GM19035 (cell line): Measurements from ENCODE around the gene S100A14.
"Not testable (repeated sequence)": the region's sequence is repeated elsewhere in the genome, so short reads cannot be mapped to it uniquely, and the experiment has no call there.

Experiments used
- ATAC-seq: cut with Tn5 transposase; IDR thresholded peaks from one replicate; pipeline ENCODE4 v1.9.1; 2021; ENCODE audit not compliant: unreplicated experiment

The S100A14 gene

GRCh38 chr1:153588482-153588881 is 27.6 kb downstream of the S100A14 start:
- no peak for ATAC-seq

DNA sequence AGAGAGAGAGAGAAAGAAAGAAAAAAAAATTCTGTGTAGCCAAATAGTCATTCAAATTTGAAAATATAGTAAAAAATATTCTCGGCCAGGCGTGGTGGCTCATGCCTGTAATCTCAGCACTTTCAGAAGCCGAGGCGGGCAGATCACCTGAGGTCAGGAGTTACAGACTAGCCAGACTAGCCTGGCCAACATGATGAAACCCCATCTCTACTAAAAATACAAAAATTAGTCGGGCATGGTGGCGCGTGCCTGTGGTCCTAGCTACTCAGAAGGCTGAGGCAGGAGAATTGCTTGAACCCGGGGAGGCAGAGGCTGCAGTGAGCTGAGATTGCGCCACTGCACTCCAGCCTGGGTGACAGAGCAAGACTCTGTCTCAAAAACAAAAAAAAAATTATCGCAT is 28.1 kb downstream of the S100A14 start:
- not testable (repeated sequence) for ATAC-seq

GRCh38 chr1:153587314-153587713 is 28.8 kb downstream of the S100A14 start:
- ATAC-seq = no peak

- ATAC-seq = no peak
Observed at GRCh38 chr1:153586347-153586746, 29.8 kb downstream of the S100A14 start.

- ATAC-seq = no peak
Observed at GRCh38 chr1:153585006-153585405, 31.1 kb downstream of the S100A14 start.

- no peak for ATAC-seq
Observed at GRCh38 chr1:153583976-153584375, 32.1 kb downstream of the S100A14 start.

DNA sequence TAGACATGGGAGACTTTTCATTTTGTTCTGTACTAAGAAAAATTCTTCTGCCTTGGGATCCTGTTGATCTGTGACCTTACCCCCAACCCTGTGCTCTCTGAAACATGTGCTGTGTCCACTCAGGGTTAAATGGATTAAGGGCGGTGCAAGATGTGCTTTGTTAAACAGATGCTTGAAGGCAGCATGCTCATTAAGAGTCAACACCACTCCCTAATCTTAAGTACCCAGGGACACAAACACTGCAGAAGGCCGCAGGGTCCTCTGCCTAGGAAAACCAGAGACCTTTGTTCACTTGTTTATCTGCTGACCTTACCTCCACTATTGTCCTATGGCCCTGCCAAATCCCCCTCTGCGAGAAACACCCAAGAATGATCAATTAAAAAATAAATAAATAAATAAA is 32.6 kb downstream of the S100A14 start:
- ATAC-seq = not testable (repeated sequence)

GRCh38 chr1:153582836-153583235 is 33.3 kb downstream of the S100A14 start:
- ATAC-seq = not testable (repeated sequence)

DNA sequence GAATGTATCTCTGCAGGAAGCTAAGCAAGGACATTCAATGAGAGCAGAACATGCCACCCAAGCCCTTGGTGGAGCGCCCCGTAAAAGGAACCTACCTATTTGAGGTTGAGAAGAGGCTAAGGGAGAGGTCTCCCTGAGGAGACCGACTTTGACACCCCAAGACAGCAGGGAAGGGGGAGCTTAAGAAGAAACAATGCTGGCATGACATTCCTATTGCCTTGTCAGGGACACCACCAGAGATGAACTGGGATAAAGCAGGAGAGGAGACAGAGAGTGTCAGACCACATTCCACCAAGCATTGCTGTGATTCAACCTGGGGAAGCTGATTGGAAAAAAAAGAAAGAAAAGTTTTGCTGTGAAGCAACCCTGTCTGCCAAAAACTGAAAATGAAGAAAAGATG is 37.2 kb downstream of the S100A14 start:
- no peak for ATAC-seq

- ATAC-seq = no peak
Observed at GRCh38 chr1:153578490-153578889, 37.6 kb downstream of the S100A14 start.

DNA sequence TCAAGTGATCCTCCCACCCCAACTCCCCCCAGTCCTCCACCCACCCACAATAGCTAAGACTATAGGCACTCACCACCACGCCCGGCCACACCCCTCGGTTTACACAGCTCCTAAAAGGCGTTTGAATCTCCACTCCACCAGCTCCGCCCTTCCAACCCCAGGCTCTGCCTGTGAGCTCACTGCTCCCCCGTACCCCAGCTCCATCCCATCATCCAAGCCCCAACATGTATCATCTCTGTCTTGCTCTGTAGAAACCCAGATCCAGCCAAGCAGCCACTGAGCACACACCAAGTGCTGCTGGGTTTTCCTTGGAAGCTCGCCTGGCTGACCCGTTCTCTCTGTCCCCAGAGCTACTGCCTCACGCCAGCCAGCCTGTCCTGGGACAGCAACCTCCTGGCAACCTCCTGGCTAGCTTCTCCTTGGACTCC is 38.5 kb downstream of the S100A14 start:
- ATAC-seq = no peak

DNA sequence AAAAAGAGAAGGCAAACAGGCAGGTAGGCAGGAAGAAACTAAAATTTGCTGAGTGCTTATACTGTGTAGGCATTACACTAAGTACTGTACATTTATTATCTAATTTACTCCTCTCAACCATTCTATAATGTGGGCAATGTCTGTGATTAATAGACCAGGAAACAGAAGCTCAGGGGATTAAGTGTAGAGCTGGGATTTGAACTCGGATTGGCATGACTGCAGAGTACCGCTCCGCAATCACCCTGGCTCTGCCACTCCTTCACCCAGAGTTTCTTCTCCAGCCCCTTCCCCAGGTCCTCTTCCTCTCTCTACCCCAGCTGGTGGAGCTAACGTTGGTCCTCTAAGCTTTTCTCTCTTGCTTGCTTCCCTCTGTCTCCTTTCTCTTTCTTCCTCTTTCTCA is 39.0 kb downstream of the S100A14 start:
- no peak for ATAC-seq

DNA sequence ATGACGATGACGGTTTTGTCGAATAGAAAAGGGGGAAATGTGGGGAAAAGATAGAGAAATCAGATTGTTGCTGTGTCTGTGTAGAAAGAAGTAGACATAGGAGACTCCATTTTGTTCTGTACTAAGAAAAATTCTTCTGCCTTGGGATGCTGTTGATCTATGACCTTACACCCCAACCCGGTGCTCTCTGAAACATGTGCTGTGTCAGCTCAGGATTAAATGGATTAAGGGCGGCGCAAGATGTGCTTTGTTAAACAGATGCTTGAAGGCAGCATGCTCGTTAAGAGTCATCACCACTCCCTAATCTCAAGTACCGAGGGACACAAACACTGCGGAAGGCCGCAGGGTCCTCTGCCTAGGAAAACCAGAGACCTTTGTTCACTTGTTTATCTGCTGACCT is 40.6 kb downstream of the S100A14 start:
- not testable (repeated sequence) for ATAC-seq

DNA sequence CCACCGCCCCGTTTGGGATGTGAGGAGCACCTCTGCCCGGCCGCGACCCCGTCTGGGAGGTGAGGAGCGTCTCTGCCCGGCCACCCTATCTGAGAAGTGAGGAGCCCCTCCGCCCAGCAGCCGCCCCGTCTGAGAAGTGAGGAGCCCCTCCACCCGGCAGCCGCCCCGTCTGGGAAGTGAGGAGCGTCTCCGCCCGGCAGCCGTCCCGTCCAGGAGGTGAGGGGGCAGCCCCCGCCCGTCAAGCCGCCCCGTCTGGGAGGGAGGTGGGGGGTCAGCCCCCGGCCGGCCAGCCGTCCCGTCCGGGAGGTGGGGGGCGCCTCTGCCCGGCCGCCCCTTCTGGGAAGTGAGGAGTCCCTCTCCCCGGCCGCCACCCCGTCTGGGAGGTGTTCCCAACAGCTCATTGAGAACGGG is 41.0 kb downstream of the S100A14 start:
- ATAC-seq = not testable (repeated sequence)

GRCh38 chr1:153573351-153573750 is 42.8 kb downstream of the S100A14 start:
- no peak for ATAC-seq

GRCh38 chr1:153572569-153573015 is 43.5 kb downstream of the S100A14 start:
- no peak for ATAC-seq

GRCh38 chr1:153571706-153572105 is 44.4 kb downstream of the S100A14 start:
- no peak for ATAC-seq

GRCh38 chr1:153570874-153571273 is 45.3 kb downstream of the S100A14 start:
- ATAC-seq = no peak

DNA sequence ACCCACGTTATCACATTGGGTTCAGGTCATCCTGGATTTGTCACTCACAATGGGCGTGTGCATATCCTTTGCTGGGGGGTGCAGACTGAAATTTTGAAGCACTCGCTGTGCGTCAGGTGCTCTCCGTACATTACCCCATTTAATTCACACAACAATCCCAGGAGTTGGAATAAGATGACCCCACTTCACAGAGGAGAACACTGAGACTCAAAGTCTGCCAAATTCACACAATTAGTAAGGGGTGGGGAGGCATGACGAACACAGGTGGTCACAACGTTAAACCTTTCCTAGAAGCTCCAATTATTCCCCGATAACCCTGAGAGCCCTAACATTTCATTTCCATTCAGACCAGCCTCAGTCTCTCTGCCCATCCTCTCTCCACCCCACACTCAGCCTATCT is 46.7 kb downstream of the S100A14 start:
- ATAC-seq = no peak

GRCh38 chr1:153568367-153569099 is 47.6 kb downstream of the S100A14 start:
- no peak for ATAC-seq

GRCh38 chr1:153567621-153568366 is 48.3 kb downstream of the S100A14 start:
- ATAC-seq = no peak
